ENCODE data around the gene PHIP.

Gene PHIP

DNA sequence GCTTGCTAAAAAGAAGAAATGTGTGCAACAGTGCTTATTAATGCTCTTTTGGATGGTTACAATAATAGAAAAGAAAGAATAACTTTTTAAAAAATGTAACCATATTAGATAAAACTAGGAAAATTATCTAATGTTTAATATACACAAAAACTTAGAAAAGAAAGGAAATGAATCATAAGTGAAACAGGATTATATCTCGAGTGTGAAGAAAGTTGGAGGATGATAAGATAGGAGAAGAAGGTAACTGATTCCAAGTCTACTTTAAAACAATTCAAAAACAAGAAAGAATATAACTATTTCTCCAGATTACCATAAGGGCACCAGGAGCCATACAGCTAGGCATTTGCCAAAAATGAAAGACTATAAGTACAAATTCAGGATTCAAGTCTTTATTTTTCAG is 73.0 kb downstream of the PHIP start:
- no peak overlapping the region for H3K4me3 ChIP-seq (ENCODE audit: low read length)
- H3K27ac ChIP-seq (ENCODE audit: low read length): no peak overlapping the region
- H3K9ac ChIP-seq (ENCODE audit: low read length): no peak overlapping the region
- no peaks in the 10 kb centered on the region for H3K4me1 ChIP-seq (ENCODE audit: control insufficient read depth, low read depth, low read length)
- peaks cover 69% of the 10 kb centered on the region for H3K36me3 ChIP-seq (ENCODE audit: control insufficient read depth, low read depth, low read length)
- H3K27me3 ChIP-seq (ENCODE audit: control insufficient read depth, insufficient read depth, low read length): no peaks in the 10 kb centered on the region
- no peaks in the 10 kb centered on the region for H3K9me3 ChIP-seq (ENCODE audit: control insufficient read depth, low read depth, low read length)

DNA sequence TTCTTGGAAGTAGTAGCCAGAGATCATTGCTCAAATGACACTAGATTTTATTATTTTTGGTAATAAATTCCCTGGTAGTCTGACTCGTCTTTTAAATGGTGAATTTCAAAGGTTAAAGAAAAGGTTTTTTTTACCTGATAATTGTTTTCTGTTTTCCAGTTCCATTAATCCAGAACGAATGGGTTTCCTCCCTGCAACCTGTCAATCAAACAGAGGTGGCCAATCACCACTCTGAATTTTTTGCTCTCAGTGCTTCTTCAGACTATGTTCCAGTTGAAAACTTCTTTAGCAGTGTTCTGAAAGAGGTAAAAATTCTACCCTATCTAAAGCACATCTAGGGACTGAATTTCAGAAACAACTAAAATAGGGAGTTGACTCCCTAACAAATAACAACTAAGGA is 73.8 kb downstream of the PHIP start:
- Histone ChIP-seq H3K4me3 (ENCODE audit: low read length) (no peak overlapping the region), H3K27ac (ENCODE audit: low read length) (no peak overlapping the region), H3K9ac (ENCODE audit: low read length) (no peak overlapping the region), H3K4me1 (ENCODE audit: control insufficient read depth, low read depth, low read length) (no peaks in the 10 kb centered on the region), H3K9me3 (ENCODE audit: control insufficient read depth, low read depth, low read length) (no peaks in the 10 kb centered on the region), H3K27me3 (ENCODE audit: control insufficient read depth, insufficient read depth, low read length) (no peaks in the 10 kb centered on the region), H3K36me3 (ENCODE audit: control insufficient read depth, low read depth, low read length) (peaks cover 69% of the 10 kb centered on the region)

DNA sequence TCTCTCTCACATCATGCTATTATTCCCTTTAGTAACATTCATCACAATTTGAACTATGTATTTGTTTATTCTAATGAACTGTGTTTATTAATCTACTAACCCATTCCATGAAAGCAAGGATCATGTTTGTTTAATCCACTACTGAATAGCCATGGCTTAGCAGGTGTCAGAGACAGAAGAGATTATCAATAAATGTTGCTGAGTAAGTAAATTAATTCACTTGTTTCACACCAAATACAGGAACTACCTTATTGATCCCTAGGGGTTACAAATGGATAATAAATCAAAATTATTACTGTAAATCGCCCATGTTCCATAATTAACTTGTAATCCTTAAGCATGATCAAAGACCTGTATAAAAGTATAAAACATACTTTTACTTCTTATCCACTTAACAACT is 76.6 kb downstream of the PHIP start:
- Histone ChIP-seq H3K36me3 (ENCODE audit: control insufficient read depth, low read depth, low read length) (peaks cover 81% of the 10 kb centered on the region), H3K4me1 (ENCODE audit: control insufficient read depth, low read depth, low read length) (no peaks in the 10 kb centered on the region), H3K27me3 (ENCODE audit: control insufficient read depth, insufficient read depth, low read length) (no peaks in the 10 kb centered on the region), H3K9me3 (ENCODE audit: control insufficient read depth, low read depth, low read length) (no peaks in the 10 kb centered on the region), H3K4me3 (ENCODE audit: low read length) (no peak overlapping the region), H3K9ac (ENCODE audit: low read length) (no peak overlapping the region), H3K27ac (ENCODE audit: low read length) (no peak overlapping the region)

DNA sequence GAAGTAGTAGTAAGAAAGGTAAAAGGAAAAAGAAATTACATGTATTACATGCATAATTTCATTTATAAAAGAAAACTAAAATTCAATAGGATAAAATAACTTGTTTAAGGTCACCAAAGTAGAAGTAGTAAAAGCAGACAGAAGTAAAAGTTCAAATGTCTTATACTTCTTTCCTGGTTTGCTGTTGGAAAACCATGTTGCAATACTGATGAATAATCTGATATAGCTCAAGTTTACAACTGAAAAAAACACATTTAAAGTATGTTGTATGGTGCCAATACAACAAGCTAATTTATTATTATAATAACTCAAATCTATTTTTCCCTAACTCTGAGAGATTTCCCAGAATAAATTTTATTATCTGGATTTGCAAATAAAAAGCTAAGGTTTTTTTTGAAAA is 78.3 kb downstream of the PHIP start:
- no peaks in the 10 kb centered on the region for H3K4me1 ChIP-seq (ENCODE audit: control insufficient read depth, low read depth, low read length)
- H3K27me3 ChIP-seq (ENCODE audit: control insufficient read depth, insufficient read depth, low read length): no peaks in the 10 kb centered on the region
- no peak overlapping the region for H3K4me3 ChIP-seq (ENCODE audit: low read length)
- no peaks in the 10 kb centered on the region for H3K9me3 ChIP-seq (ENCODE audit: control insufficient read depth, low read depth, low read length)
- no peak overlapping the region for H3K9ac ChIP-seq (ENCODE audit: low read length)
- H3K27ac ChIP-seq (ENCODE audit: low read length): no peak overlapping the region
- peaks cover 90% of the 10 kb centered on the region for H3K36me3 ChIP-seq (ENCODE audit: control insufficient read depth, low read depth, low read length)

DNA sequence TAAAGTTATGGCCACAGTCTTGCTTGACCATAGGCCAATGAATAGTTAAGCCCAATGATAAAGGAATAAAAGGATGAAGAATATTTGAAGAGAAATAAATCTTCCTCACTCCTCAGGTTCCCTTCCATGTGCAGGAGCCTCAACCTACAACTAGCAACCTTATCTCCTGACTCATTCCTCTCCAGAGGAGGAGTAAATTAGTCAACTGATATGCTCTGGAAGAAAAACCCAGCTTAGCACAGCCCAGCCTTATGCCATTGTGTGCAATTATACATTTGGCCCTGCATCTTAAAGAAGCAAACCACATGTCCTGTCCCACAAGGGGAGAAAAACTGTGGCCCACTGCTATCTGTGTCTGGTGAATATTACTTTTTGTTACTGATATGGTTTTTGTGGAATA is 82.1 kb downstream of the PHIP start:
- peaks cover 88% of the 10 kb centered on the region for H3K36me3 ChIP-seq (ENCODE audit: control insufficient read depth, low read depth, low read length)
- H3K4me3 ChIP-seq (ENCODE audit: low read length): no peak overlapping the region
- no peak overlapping the region for H3K9ac ChIP-seq (ENCODE audit: low read length)
- no peak overlapping the region for H3K27ac ChIP-seq (ENCODE audit: low read length)
- no peaks in the 10 kb centered on the region for H3K27me3 ChIP-seq (ENCODE audit: control insufficient read depth, insufficient read depth, low read length)
- no peaks in the 10 kb centered on the region for H3K9me3 ChIP-seq (ENCODE audit: control insufficient read depth, low read depth, low read length)
- no peaks in the 10 kb centered on the region for H3K4me1 ChIP-seq (ENCODE audit: control insufficient read depth, low read depth, low read length)

DNA sequence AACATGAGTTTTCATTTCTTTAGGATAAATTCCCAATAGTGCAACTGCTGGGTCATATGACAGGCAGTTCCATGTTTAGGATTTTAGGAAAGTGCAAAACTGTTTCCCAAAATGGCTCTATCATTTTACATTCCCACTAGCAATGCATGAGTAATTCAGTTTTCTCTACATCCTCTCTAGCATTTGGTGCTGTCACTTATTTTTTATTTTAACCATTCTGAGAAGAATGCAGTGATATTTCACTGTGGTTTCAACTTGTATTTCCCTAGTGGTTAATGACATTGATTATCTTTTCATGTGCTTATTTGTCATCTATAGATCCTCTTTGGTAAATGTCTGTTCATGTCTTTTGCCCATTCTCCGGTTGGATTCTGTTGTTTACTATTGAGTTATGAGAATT is 82.7 kb downstream of the PHIP start:
- no peaks in the 10 kb centered on the region for H3K9me3 ChIP-seq (ENCODE audit: control insufficient read depth, low read depth, low read length)
- H3K27me3 ChIP-seq (ENCODE audit: control insufficient read depth, insufficient read depth, low read length): no peaks in the 10 kb centered on the region
- H3K27ac ChIP-seq (ENCODE audit: low read length): no peak overlapping the region
- H3K4me1 ChIP-seq (ENCODE audit: control insufficient read depth, low read depth, low read length): no peaks in the 10 kb centered on the region
- no peak overlapping the region for H3K4me3 ChIP-seq (ENCODE audit: low read length)
- no peak overlapping the region for H3K9ac ChIP-seq (ENCODE audit: low read length)
- peaks cover 88% of the 10 kb centered on the region for H3K36me3 ChIP-seq (ENCODE audit: control insufficient read depth, low read depth, low read length)

DNA sequence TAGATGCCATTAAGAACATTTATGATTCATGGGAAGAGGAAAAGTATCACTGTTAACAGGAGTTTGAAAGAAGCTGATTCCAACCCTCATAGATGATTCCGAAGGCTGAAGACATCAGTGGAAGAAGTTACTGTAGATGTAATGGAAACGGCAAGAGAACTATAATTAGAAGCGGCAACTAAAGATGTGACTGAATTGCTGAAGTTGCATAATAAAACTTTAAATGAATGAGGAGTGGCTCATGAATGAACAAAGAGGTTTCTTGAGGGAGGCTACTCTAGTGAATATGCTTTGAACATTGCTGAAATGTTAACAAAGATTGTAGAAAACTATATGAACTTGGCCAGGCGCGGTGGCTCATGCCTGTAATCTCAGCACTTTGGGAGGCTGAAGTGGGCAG is 84.1 kb downstream of the PHIP start:
- no peak overlapping the region for H3K4me3 ChIP-seq (ENCODE audit: low read length)
- no peaks in the 10 kb centered on the region for H3K4me1 ChIP-seq (ENCODE audit: control insufficient read depth, low read depth, low read length)
- H3K27ac ChIP-seq (ENCODE audit: low read length): no peak overlapping the region
- peaks cover 93% of the 10 kb centered on the region for H3K36me3 ChIP-seq (ENCODE audit: control insufficient read depth, low read depth, low read length)
- H3K9me3 ChIP-seq (ENCODE audit: control insufficient read depth, low read depth, low read length): no peaks in the 10 kb centered on the region
- no peak overlapping the region for H3K9ac ChIP-seq (ENCODE audit: low read length)
- H3K27me3 ChIP-seq (ENCODE audit: control insufficient read depth, insufficient read depth, low read length): no peaks in the 10 kb centered on the region

DNA sequence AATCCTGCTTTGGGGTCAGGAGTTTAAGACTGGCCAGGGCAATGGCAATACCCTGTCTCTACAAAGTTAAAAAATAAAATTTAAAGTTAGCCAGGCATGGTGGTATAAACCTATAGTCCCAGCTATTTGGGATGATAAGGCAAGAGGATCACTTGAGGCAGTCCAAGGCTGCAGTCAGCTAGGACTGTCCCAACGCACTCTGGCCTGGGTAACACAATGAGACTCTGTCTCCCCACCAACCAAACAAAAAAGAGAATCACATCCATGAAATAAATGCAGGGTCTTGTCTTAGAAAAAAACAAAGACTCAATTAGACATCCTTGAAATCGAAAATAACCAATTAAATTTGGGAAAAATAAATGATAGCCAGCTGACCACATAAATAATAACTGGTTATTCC is 88.9 kb downstream of the PHIP start:
- Histone ChIP-seq H3K9ac (ENCODE audit: low read length) (no peak overlapping the region), H3K4me3 (ENCODE audit: low read length) (no peak overlapping the region), H3K27ac (ENCODE audit: low read length) (no peak overlapping the region), H3K27me3 (ENCODE audit: control insufficient read depth, insufficient read depth, low read length) (no peaks in the 10 kb centered on the region), H3K9me3 (ENCODE audit: control insufficient read depth, low read depth, low read length) (no peaks in the 10 kb centered on the region), H3K4me1 (ENCODE audit: control insufficient read depth, low read depth, low read length) (no peaks in the 10 kb centered on the region), H3K36me3 (ENCODE audit: control insufficient read depth, low read depth, low read length) (peaks cover 91% of the 10 kb centered on the region)

DNA sequence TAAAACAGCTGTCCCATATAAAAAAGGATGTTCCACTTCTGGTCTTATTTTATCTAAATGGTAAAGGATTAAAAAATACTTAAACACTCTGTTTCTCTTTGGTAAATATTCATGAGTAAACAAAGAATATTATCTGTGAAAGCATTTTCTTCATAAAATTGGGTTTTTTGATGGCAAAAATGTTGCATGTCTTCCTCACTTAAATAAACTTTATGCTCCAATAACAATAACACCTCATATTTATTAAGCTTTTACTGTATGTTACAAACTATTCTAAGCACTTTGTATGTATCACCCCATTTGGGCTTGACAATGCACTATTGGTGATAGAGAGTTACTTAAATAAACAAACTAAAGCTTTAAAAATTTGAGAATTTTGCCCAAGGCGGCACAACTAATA is 91.9 kb downstream of the PHIP start:
- Histone ChIP-seq H3K9me3 (ENCODE audit: control insufficient read depth, low read depth, low read length) (no peaks in the 10 kb centered on the region), H3K36me3 (ENCODE audit: control insufficient read depth, low read depth, low read length) (peaks cover 95% of the 10 kb centered on the region), H3K9ac (ENCODE audit: low read length) (no peak overlapping the region)

DNA sequence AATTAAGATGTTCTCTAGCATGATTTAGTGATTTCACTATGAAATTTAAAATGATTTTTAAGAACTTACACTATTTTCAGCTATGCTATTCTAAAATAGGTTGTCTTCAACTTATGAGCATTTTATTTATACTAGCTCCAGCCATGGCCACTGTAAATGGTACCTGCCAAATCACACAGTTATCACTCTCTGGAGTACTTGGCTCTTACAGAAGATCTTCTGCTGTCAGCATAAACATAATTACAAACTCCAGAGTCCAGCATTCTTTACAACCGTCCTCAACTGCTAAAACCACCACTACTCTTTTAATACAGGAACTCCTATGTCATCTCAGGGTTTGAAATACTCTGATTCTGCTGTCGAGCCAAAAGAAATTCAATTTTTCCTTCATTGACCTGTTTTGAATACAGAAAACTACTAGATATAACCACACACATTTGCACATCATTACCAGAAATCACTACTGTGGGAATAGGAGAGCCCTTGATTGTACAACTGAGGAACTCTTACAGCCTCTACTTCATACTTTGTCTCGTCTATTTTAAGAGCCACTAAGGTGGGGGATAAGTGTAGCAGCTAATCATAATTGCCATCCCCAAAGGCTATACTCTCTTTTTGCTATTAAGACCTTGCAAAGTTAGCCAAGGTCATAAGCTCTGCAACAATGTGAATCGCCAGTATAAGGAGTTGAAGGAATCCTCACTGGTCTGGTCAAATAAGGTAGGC is 93.7 kb downstream of the PHIP start:
- Histone ChIP-seq H3K27me3 (ENCODE audit: control insufficient read depth, insufficient read depth, low read length) (no peaks in the 10 kb centered on the region), H3K9me3 (ENCODE audit: control insufficient read depth, low read depth, low read length) (no peaks in the 10 kb centered on the region), H3K9ac (ENCODE audit: low read length) (no peak overlapping the region), H3K36me3 (ENCODE audit: control insufficient read depth, low read depth, low read length) (peaks cover 95% of the 10 kb centered on the region), H3K4me3 (ENCODE audit: low read length) (no peak overlapping the region), H3K27ac (ENCODE audit: low read length) (no peak overlapping the region), H3K4me1 (ENCODE audit: control insufficient read depth, low read depth, low read length) (no peaks in the 10 kb centered on the region)

More for the DNA sequence above, 91.9 kb downstream of the PHIP start:
- Histone ChIP-seq H3K4me1 (ENCODE audit: control insufficient read depth, low read depth, low read length) (no peaks in the 10 kb centered on the region), H3K27me3 (ENCODE audit: control insufficient read depth, insufficient read depth, low read length) (no peaks in the 10 kb centered on the region), H3K27ac (ENCODE audit: low read length) (no peak overlapping the region), H3K4me3 (ENCODE audit: low read length) (no peak overlapping the region)

DNA sequence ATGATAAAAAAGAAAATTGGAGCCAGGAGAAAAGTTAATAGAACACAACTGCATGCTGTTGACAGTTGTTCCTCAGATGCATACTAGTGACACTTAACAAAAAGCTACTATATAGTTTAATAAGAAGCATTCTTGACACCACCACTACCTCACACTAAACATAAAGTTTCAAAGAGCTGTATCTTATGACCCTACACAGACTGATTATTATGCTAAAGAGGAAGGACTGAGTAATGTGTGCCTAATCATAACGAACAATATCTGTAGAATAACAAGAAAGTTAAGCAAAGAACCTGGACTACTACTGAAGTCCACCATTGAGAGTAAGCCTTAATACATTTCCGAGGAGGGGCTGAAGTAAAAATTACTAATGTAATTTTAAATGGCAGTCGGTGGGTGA is 110.9 kb downstream of the PHIP start:
- H3K27ac ChIP-seq (ENCODE audit: low read length): no peak overlapping the region
- H3K4me1 ChIP-seq (ENCODE audit: control insufficient read depth, low read depth, low read length): no peaks in the 10 kb centered on the region
- no peaks in the 10 kb centered on the region for H3K9me3 ChIP-seq (ENCODE audit: control insufficient read depth, low read depth, low read length)
- H3K27me3 ChIP-seq (ENCODE audit: control insufficient read depth, insufficient read depth, low read length): no peaks in the 10 kb centered on the region
- H3K4me3 ChIP-seq (ENCODE audit: low read length): no peak overlapping the region
- peaks cover 82% of the 10 kb centered on the region for H3K36me3 ChIP-seq (ENCODE audit: control insufficient read depth, low read depth, low read length)
- no peak overlapping the region for H3K9ac ChIP-seq (ENCODE audit: low read length)

DNA sequence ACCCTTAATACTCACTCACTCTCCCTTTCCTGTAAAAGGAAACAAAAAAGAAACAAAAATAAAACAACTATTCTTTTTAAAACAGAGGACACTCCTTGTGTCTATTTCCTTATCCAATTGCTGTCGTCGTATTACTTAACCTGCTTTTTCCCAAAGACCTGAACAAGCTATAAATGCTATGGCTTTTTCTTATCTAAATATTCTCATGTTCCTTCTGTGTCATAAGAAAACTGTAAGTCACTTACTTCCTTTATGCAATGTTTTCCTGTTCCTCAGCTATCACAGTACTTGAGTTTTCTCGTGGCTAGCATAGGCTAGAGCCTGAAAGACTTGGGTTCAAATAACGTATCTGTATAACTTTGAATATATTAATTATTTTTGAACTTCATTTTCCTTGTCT is 111.5 kb downstream of the PHIP start:
- H3K9ac ChIP-seq (ENCODE audit: low read length): no peak overlapping the region
- peaks cover 88% of the 10 kb centered on the region for H3K36me3 ChIP-seq (ENCODE audit: control insufficient read depth, low read depth, low read length)
- H3K4me1 ChIP-seq (ENCODE audit: control insufficient read depth, low read depth, low read length): no peaks in the 10 kb centered on the region
- H3K27ac ChIP-seq (ENCODE audit: low read length): no peak overlapping the region
- no peaks in the 10 kb centered on the region for H3K9me3 ChIP-seq (ENCODE audit: control insufficient read depth, low read depth, low read length)
- no peaks in the 10 kb centered on the region for H3K27me3 ChIP-seq (ENCODE audit: control insufficient read depth, insufficient read depth, low read length)
- H3K4me3 ChIP-seq (ENCODE audit: low read length): no peak overlapping the region
